ENCODE measurements around the gene LGR6.
"Not testable (repeated sequence)": the region's sequence is repeated elsewhere in the genome, so short reads cannot be mapped to it uniquely, and the experiment has no call there.

Gene LGR6

GRCh38 chr1:202240226-202240625, 46.6 kb downstream of the LGR6 start:
- DNase-seq (ENCODE audit: low spot score): not testable (repeated sequence)

GRCh38 chr1:202240956-202241355, 47.4 kb downstream of the LGR6 start:
- DNase-seq (ENCODE audit: low spot score): no peak

GRCh38 chr1:202241376-202242079, 47.9 kb downstream of the LGR6 start:
- no peak for DNase-seq (ENCODE audit: low spot score)

- DNase-seq (ENCODE audit: low spot score): no peak
Observed at GRCh38 chr1:202242080-202242419, 48.5 kb downstream of the LGR6 start.

GRCh38 chr1:202243006-202243405, 49.4 kb downstream of the LGR6 start:
- DNase-seq (ENCODE audit: low spot score): no peak

GRCh38 chr1:202244841-202245261, 51.3 kb downstream of the LGR6 start:
- peak; percentile 80 for DNase-seq (ENCODE audit: low spot score)

GRCh38 chr1:202245391-202245790, 51.8 kb downstream of the LGR6 start:
- DNase-seq (ENCODE audit: low spot score): no peak

GRCh38 chr1:202247104-202247503, 53.5 kb downstream of the LGR6 start:
- no peak for DNase-seq (ENCODE audit: low spot score)

GRCh38 chr1:202247837-202248795, 54.5 kb downstream of the LGR6 start:
- DNase-seq (ENCODE audit: low spot score): no peak

- no peak for DNase-seq (ENCODE audit: low spot score)
Observed at GRCh38 chr1:202248861-202249260, 55.3 kb downstream of the LGR6 start.

- no peak for DNase-seq (ENCODE audit: low spot score)
Observed at GRCh38 chr1:202249436-202249835, 55.8 kb downstream of the LGR6 start.

GRCh38 chr1:202249846-202250245, 56.2 kb downstream of the LGR6 start:
- no peak for DNase-seq (ENCODE audit: low spot score)

- no peak for DNase-seq (ENCODE audit: low spot score)
Observed at GRCh38 chr1:202250982-202251381, 57.4 kb downstream of the LGR6 start.

GRCh38 chr1:202251424-202252256, 58.0 kb downstream of the LGR6 start:
- DNase-seq (ENCODE audit: low spot score): no peak

GRCh38 chr1:202252271-202252670, 58.7 kb downstream of the LGR6 start:
- DNase-seq (ENCODE audit: low spot score): no peak

GRCh38 chr1:202254454-202255252, 61.1 kb downstream of the LGR6 start:
- DNase-seq (ENCODE audit: low spot score): no peak

- no peak for DNase-seq (ENCODE audit: low spot score)
Observed at GRCh38 chr1:202255343-202255742, 61.7 kb downstream of the LGR6 start.

GRCh38 chr1:202259705-202260104, 66.1 kb downstream of the LGR6 start:
- DNase-seq (ENCODE audit: low spot score): no peak

GRCh38 chr1:202261209-202261958, 67.8 kb downstream of the LGR6 start:
- not testable (repeated sequence) for DNase-seq (ENCODE audit: low spot score)

GRCh38 chr1:202263628-202264027, 70.0 kb downstream of the LGR6 start:
- DNase-seq (ENCODE audit: low spot score): no peak

GRCh38 chr1:202264300-202264699, 70.7 kb downstream of the LGR6 start:
- no peak for DNase-seq (ENCODE audit: low spot score)

Measured in D341Med (cell line).